H1 (cell line): Measurements from ENCODE around the gene POLR1G. TPM values are rescaled to one million over a fixed set of nuclear protein-coding genes. Genes with fewer than 3 reads are reported as not detected.

Source experiments
- CTCF ChIA-PET: fragments of 300-600 bp; sonication (Branson Sonifier 250); formaldehyde crosslinking; loops from one replicate; lab custom pipeline; 2021; ENCODE audit not compliant: partially characterized antibody; lab: Charles Lee
- POLR2A ChIA-PET: fragments of 300-600 bp; sonication (Branson Sonifier 250); formaldehyde crosslinking; loops from one replicate; lab custom pipeline; 2021; ENCODE audit warnings: inconsistent platforms; ENCODE audit not compliant: partially characterized antibody; lab: Charles Lee
- DNase-seq, 2 experiments: peaks; one replicate each; pipeline versions ENCODE4 v3.0.0 to v3.0.0-alpha.2; 2010 to 2022; ENCODE audit warnings: low spot score in 2 of 2, low read depth in 1 of 2, mixed read lengths in 1 of 2
- FAIRE-seq: peaks from 2 replicates; lab custom pipeline; 2011; peaks lifted over from hg19 to GRCh38; lab: Jason Lieb, UNC
- H2AFZ ChIP-seq: 2 replicates; pipeline ENCODE4 v1.8.1; 2012; ENCODE audit warnings: low read length, inconsistent platforms
- H2AK5ac ChIP-seq: 2 replicates; pipeline ENCODE4 v1.6.1; 2013; ENCODE audit warnings: low read depth, low read length
- H2BK120ac ChIP-seq: replicated peaks from 2 replicates; pipeline ENCODE3; 2013; ENCODE audit warnings: low read depth, low read length, inconsistent platforms
- H2BK12ac ChIP-seq: 2 replicates; pipeline ENCODE4 v1.6.1; 2013; ENCODE audit warnings: low read depth, low read length
- H2BK15ac ChIP-seq: 2 replicates; pipeline ENCODE4 v1.6.1; 2013; ENCODE audit warnings: low read length
- H2BK20ac ChIP-seq: 2 replicates; pipeline ENCODE4 v1.6.1; 2013; ENCODE audit warnings: low read length
- H2BK5ac ChIP-seq: 2 replicates; pipeline ENCODE4 v1.6.1; 2013; ENCODE audit warnings: low read depth, low read length
- H3K14ac ChIP-seq: 2 replicates; pipeline ENCODE4 v1.6.1; 2013; ENCODE audit warnings: inconsistent platforms; ENCODE audit not compliant: insufficient read length
- H3K18ac ChIP-seq: 2 replicates; pipeline ENCODE4 v1.6.1; 2013; ENCODE audit warnings: low read length; ENCODE audit errors: extremely low read depth
- H3K23ac ChIP-seq: 2 replicates; pipeline ENCODE4 v1.6.1; 2013; ENCODE audit warnings: inconsistent platforms; ENCODE audit not compliant: insufficient read length
- H3K23me2 ChIP-seq: 2 replicates; pipeline ENCODE4 v1.6.1; 2013; ENCODE audit warnings: low read depth, low read length
- H3K27ac ChIP-seq: 2 replicates; pipeline ENCODE4 v1.6.1; 2011; ENCODE audit warnings: low read depth, low read length, inconsistent platforms
- H3K27me3 ChIP-seq, 4 experiments: replicated peaks in 1 of 4; 1 replicate in 1 of 4; 2 replicates in 3 of 4; pipeline versions ENCODE4 v1.6.1 to v1.8.1; 2011 to 2013; ENCODE audit warnings: low read length in 3 of 4, mild to moderate bottlenecking in 3 of 4, inconsistent platforms in 2 of 4, mixed read lengths in 2 of 4, moderate library complexity in 1 of 4; ENCODE audit not compliant: control insufficient read depth in 3 of 4, insufficient read depth in 3 of 4; ENCODE audit errors: extremely low read depth in 1 of 4
- H3K36me3 ChIP-seq, 4 experiments: 2 replicates each; pipeline versions ENCODE4 v1.6.1 to v1.8.1; 2011 to 2013; ENCODE audit warnings: mild to moderate bottlenecking in 4 of 4, low read length in 3 of 4, moderate library complexity in 2 of 4, control low read depth in 1 of 4, inconsistent platforms in 1 of 4; ENCODE audit not compliant: insufficient read depth in 4 of 4, control insufficient read depth in 2 of 4
- H3K4ac ChIP-seq: replicated peaks from 2 replicates; pipeline ENCODE3; 2013; ENCODE audit warnings: low read length, low read depth, mixed read lengths, inconsistent platforms; ENCODE audit not compliant: insufficient read length
- H3K4me1 ChIP-seq, 4 experiments: replicated peaks in 1 of 4; 1 replicate in 1 of 4; 2 replicates in 3 of 4; pipeline versions ENCODE4 v1.6.1 to v1.8.1; 2011 to 2013; ENCODE audit warnings: low read length in 3 of 4, inconsistent platforms in 2 of 4, mixed read lengths in 1 of 4; ENCODE audit not compliant: insufficient read depth in 4 of 4, control insufficient read depth in 3 of 4
- H3K4me2 ChIP-seq, 2 experiments: 2 replicates each; pipeline versions ENCODE4 v1.6.1 to v1.8.1; 2011 to 2013; ENCODE audit warnings: low read depth in 2 of 2, low read length in 2 of 2, control low read depth in 1 of 2, inconsistent platforms in 1 of 2, mild to moderate bottlenecking in 1 of 2; ENCODE audit not compliant: insufficient read depth in 1 of 2
- H3K4me3 ChIP-seq, 4 experiments: fragments of 200-600, 300-600 bp in 1 of 4; sonication (generic), shearing (Covaris generic), sonication (Bioruptor Twin) in 1 of 4; 2 replicates each; pipeline versions ENCODE4 v1.5.1 to v1.8.1; 2011 to 2016; ENCODE audit warnings: low read length in 4 of 4, low read depth in 3 of 4, control low read depth in 2 of 4, inconsistent platforms in 2 of 4, mild to moderate bottlenecking in 2 of 4, mixed read lengths in 1 of 4, moderate library complexity in 1 of 4; ENCODE audit not compliant: insufficient read depth in 2 of 4; ENCODE audit errors: extremely low read depth in 1 of 4
- H3K56ac ChIP-seq: replicated peaks from 2 replicates; pipeline ENCODE3; 2013; ENCODE audit warnings: low read depth, mild to moderate bottlenecking, mixed read lengths, low read length, inconsistent platforms; ENCODE audit not compliant: insufficient read length
- H3K79me1 ChIP-seq: 2 replicates; pipeline ENCODE4 v1.6.1; 2013; ENCODE audit warnings: low read depth, low read length, control low read depth
- H3K79me2 ChIP-seq, 2 experiments: 2 replicates each; pipeline versions ENCODE4 v1.6.1 to v1.8.1; 2012 to 2013; ENCODE audit warnings: low read length in 2 of 2, mild to moderate bottlenecking in 2 of 2, inconsistent platforms in 1 of 2; ENCODE audit not compliant: insufficient read depth in 2 of 2, control insufficient read depth in 1 of 2
- H3K9ac ChIP-seq, 4 experiments: replicated peaks in 1 of 4; 1 replicate in 1 of 4; 2 replicates in 3 of 4; pipeline versions ENCODE4 v1.6.1 to v1.8.1; 2011 to 2013; ENCODE audit warnings: low read depth in 3 of 4, low read length in 3 of 4, control low read depth in 2 of 4, mild to moderate bottlenecking in 2 of 4, moderate library complexity in 2 of 4, inconsistent platforms in 1 of 4; ENCODE audit errors: extremely low read depth in 1 of 4
- H3K9me3 ChIP-seq, 2 experiments: 2 replicates each; pipeline versions ENCODE4 v1.6.1 to v1.8.1; 2012 to 2013; ENCODE audit warnings: mild to moderate bottlenecking in 2 of 2, moderate library complexity in 2 of 2, control low read depth in 1 of 2, inconsistent platforms in 1 of 2, low read depth in 1 of 2, low read length in 1 of 2, mixed read lengths in 1 of 2; ENCODE audit not compliant: insufficient read depth in 2 of 2
- H4K20me1 ChIP-seq, 2 experiments: replicated peaks in 1 of 2; 2 replicates each; pipeline versions ENCODE3 to v1.8.1; 2011 to 2013; ENCODE audit warnings: inconsistent platforms in 2 of 2, low read length in 2 of 2, mild to moderate bottlenecking in 1 of 2; ENCODE audit not compliant: insufficient read depth in 2 of 2, control insufficient read depth in 1 of 2
- H4K5ac ChIP-seq: 2 replicates; pipeline ENCODE4 v1.6.1; 2013; ENCODE audit warnings: low read length, low read depth, mixed read lengths, inconsistent platforms; ENCODE audit not compliant: insufficient read length
- H4K8ac ChIP-seq: 2 replicates; pipeline ENCODE4 v1.8.0; 2013; ENCODE audit warnings: mild to moderate bottlenecking, moderate library complexity, low read length, inconsistent platforms; ENCODE audit not compliant: insufficient read depth; ENCODE audit errors: extremely low read depth
- H4K91ac ChIP-seq: replicated peaks from 2 replicates; pipeline ENCODE3; 2013; ENCODE audit warnings: low read length, mixed read lengths, inconsistent platforms; ENCODE audit not compliant: insufficient read length
- POLR2AphosphoS5 ChIP-seq: IDR thresholded peaks from 2 replicates; pipeline ENCODE4 v1.6.1; 2011; ENCODE audit warnings: low read depth, low read length
- TAF7 ChIP-seq: optimal IDR thresholded peaks from 2 replicates; pipeline ENCODE3; 2011; ENCODE audit warnings: low read depth, mild to moderate bottlenecking, inconsistent platforms, low read length, moderate library complexity, borderline replicate concordance
- YY1 ChIP-seq: IDR thresholded peaks from 2 replicates; pipeline ENCODE4 v1.6.1; 2011; ENCODE audit warnings: low read depth, mild to moderate bottlenecking, low read length
- ZNF274 ChIP-seq: IDR thresholded peaks from 2 replicates; pipeline ENCODE4 v1.7.0; 2012; ENCODE audit warnings: low read length, borderline replicate concordance; ENCODE audit errors: extremely low read depth
- WGBS, 2 experiments: shearing (Covaris generic) in 1 of 2; methylation state at CpG; one replicate each; pipeline versions ENCODE4 v1.1.6 to v1.1.7; 2013 to 2015; ENCODE audit warnings: low lambda C conversion rate in 2 of 2, mixed read lengths in 2 of 2, inconsistent platforms in 1 of 2, low coverage in 1 of 2, missing lambda C conversion rate in 1 of 2; ENCODE audit not compliant: insufficient replicate concordance in 2 of 2, insufficient coverage in 1 of 2, insufficient read length in 1 of 2; ENCODE audit errors: extremely low coverage in 1 of 2, missing lambda C conversion rate in 1 of 2; 5-methylcytosine and 5-hydroxymethylcytosine counted together
- polyA plus RNA-seq, 7 experiments: library from polyadenylated mRNA; depleted of rRNA in 3 of 7; stranded (reverse) in 5 of 7; unstranded in 2 of 7; fragments of >200 nt in 5 of 7; fragments of 200-250 nt in 2 of 7; gene quantifications; 1 replicate in 5 of 7; 2 replicates in 1 of 7; 4 replicates in 1 of 7; pipeline versions ENCODE4 v1.2.1 to v1.2.3, GENCODE V29; 2011 to 2013; ENCODE audit warnings: missing spikeins in 2 of 7, mixed read lengths in 2 of 7
- total RNA-seq: library from RNA; stranded (reverse); fragmentation: NEBNext Ultra II Directional; extraction: Animal tissue kit (Norgen Biotek cat#: 25700); gene quantifications from 2 replicates; pipeline ENCODE4 v1.2.1, GENCODE V29; 2021

Gene POLR1G
- total and polyA plus RNA-seq, 2 of the 8 experiments (the other 6 are each of a cell fraction or from before 2014, with no cell fraction given), result 16.8 to 34.8 TPM

GRCh38 chr19:45408830-45409556 lies 2.5 kb downstream of the POLR1G start:
- POLR2A ChIA-PET, result interaction anchor here (0.7 to 3.4 kb wide), 8 partner anchors 7 to 59 kb away, joined by 3 to 19 read pairs (median 4); partner anchors contain the start of genes ERCC1 and FOSB
- no peak for DNase-seq
- Histone ChIP-seq H4K8ac (no peak overlapping the region), H2BK12ac (no peak overlapping the region), H3K27ac (no peak overlapping the region), H2AK5ac (no peak overlapping the region), H3K9ac (no peak overlapping the region), H2BK5ac (no peak overlapping the region), H3K14ac (no peak overlapping the region), H3K4ac (no peak overlapping the region), H3K79me1 (peaks cover 9% of the 10 kb centered on the region; the same call in 1 of the 2 replicates), H4K91ac (no peak overlapping the region), H3K4me1 (peaks cover 0 to 8% (median 5%) of the 10 kb centered on the region in 4 experiments; a peak in 4 of 7 replicates), H3K4me2 (no peak overlapping the region), H3K23ac (no peak overlapping the region), H3K23me2 (peaks cover 19% of the 10 kb centered on the region), H4K5ac (no peak overlapping the region), H4K20me1 (peaks cover 0 to 4% of the 10 kb centered on the region in 2 experiments), H3K56ac (no peak overlapping the region), H2BK120ac (no peak overlapping the region), H3K18ac (no peak overlapping the region), H3K36me3 (peaks cover 5 to 19% (median 5%) of the 10 kb centered on the region in 4 experiments; a peak in 6 of 8 replicates), H3K79me2 (peaks cover 0 to 8% of the 10 kb centered on the region in 2 experiments; a peak in 1 of 4 replicates), H2BK15ac (no peak overlapping the region), H2AFZ (no peak overlapping the region), H2BK20ac (no peak overlapping the region), H3K9me3 (no peaks in the 10 kb centered on the region), H3K4me3 (no peak overlapping the region), H3K27me3 (no peaks in the 10 kb centered on the region)
- WGBS, 2 experiments, result 88% methylated on average over 15 of the region's 15 CpGs; no CpG with 5 or more reads in 1 of the 2 experiments
- CTCF ChIA-PET, result interaction anchor here (1.4 to 2.4 kb wide), 2 partner anchors 69 to 70 kb away, joined by 3 to 11 read pairs; no protein-coding TSS in a partner anchor
- no peak for FAIRE-seq
- TF ChIP-seq POLR2AphosphoS5 (no peak), TAF7 (no peak), YY1 (no peak), ZNF274 (no peak)
